Ureter (tissue), 1 donor: Measurements from ENCODE around the gene RAB11FIP5. TPM values are rescaled to one million over a fixed set of nuclear protein-coding genes. Genes with fewer than 3 reads are reported as not detected.
A peak's percentile ranks its signal among the peaks of the same experiment; 100 is the strongest.
"Not testable (repeated sequence)": the region's sequence is repeated elsewhere in the genome, so short reads cannot be mapped to it uniquely, and the experiment has no call there.

Source experiments
- DNase-seq: peaks from one replicate; pipeline ENCODE4 v3.0.0-alpha.2; 2020; ENCODE audit warnings: low spot score
- total RNA-seq: library from RNA; stranded (reverse); gene quantifications from one replicate; pipeline ENCODE4 v1.2.4, GENCODE V29; 2023
- donor health status: DM: yes; HTN: yes; CAD: no.

The RAB11FIP5 gene
- total RNA-seq, 1 donor from 2014 or later, result 26.1 TPM

- no peak for DNase-seq
Observed at GRCh38 chr2:73110168-73111072, 2.3 kb downstream of the RAB11FIP5 start.

GRCh38 chr2:73109431-73110167 is 3.1 kb downstream of the RAB11FIP5 start:
- DNase-seq, result no peak

- DNase-seq, result no peak
Observed at GRCh38 chr2:73107211-73107926, 5.4 kb downstream of the RAB11FIP5 start.

GRCh38 chr2:73106791-73107190 is 6.0 kb downstream of the RAB11FIP5 start:
- DNase-seq, result no peak

GRCh38 chr2:73105511-73105971 is 7.2 kb downstream of the RAB11FIP5 start:
- DNase-seq, result no peak

- no peak for DNase-seq
Observed at GRCh38 chr2:73104933-73105332, 7.8 kb downstream of the RAB11FIP5 start.

- no peak for DNase-seq
Observed at GRCh38 chr2:73103018-73103542, 9.7 kb downstream of the RAB11FIP5 start.

- DNase-seq, result no peak
Observed at GRCh38 chr2:73101626-73102256, 11.0 kb downstream of the RAB11FIP5 start.

GRCh38 chr2:73100956-73101355 is 11.8 kb downstream of the RAB11FIP5 start:
- no peak for DNase-seq

- no peak for DNase-seq
Observed at GRCh38 chr2:73099486-73099885, 13.3 kb downstream of the RAB11FIP5 start.

- no peak for DNase-seq
Observed at GRCh38 chr2:73095910-73096309, 16.8 kb downstream of the RAB11FIP5 start.

GRCh38 chr2:73093601-73094218 is 19.0 kb downstream of the RAB11FIP5 start:
- not testable (repeated sequence) for DNase-seq

- no peak for DNase-seq
Observed at GRCh38 chr2:73092146-73092783, 20.5 kb downstream of the RAB11FIP5 start.

- no peak for DNase-seq
Observed at GRCh38 chr2:73091696-73092095, 21.1 kb downstream of the RAB11FIP5 start.

- DNase-seq, result no peak
Observed at GRCh38 chr2:73091164-73091563, 21.6 kb downstream of the RAB11FIP5 start.

GRCh38 chr2:73089270-73090030 is 23.3 kb downstream of the RAB11FIP5 start:
- peak; percentile 58 for DNase-seq

GRCh38 chr2:73088703-73089102 is 24.0 kb downstream of the RAB11FIP5 start:
- no peak for DNase-seq

- no peak for DNase-seq
Observed at GRCh38 chr2:73088211-73088610, 24.5 kb downstream of the RAB11FIP5 start.

- no peak for DNase-seq
Observed at GRCh38 chr2:73087311-73087710, 25.4 kb downstream of the RAB11FIP5 start.

- peak; percentile 86 for DNase-seq
Observed at GRCh38 chr2:73085691-73086090, 27.1 kb downstream of the RAB11FIP5 start.
